ENCODE data around the gene DCHS2.

The DCHS2 gene

GRCh38 chr4:154368060-154368459 is 123.5 kb downstream of the DCHS2 start:
- FAIRE-seq (no peak), DNase-seq (ENCODE audit: insufficient read length, low spot score) (no peak)
- peak; percentile 57 for TF ChIP-seq SPI1 (IDR thresholded peaks at IDR 0.05; ENCODE audit: low read depth, low read length)
- TF ChIP-seq POU2F2 (IDR thresholded peaks at IDR 0.05; ENCODE audit: low read depth, low read length): no peak
- no peak for TF ChIP-seq POLR2A (IDR thresholded peaks at IDR 0.05; ENCODE audit: low read depth, low read length)

DNA sequence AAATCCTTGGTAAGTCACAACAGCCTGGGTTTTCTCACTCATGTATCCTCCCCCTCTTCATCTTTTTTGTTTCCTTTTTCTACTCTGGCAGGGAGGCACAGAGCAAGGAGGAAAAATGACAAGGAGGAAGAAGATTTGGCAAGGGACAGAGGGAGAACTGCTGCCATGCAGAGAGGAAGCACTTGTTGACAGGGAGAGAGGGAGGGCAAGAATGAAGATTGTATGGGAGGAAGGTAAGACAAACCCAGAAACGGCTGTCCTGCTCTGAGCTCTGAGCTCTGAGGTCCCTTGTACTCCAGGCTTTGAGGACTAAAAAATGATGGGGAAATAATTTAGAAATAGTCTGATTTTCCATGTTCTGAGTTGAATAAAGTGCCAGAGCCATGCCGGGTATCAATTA is 123.9 kb downstream of the DCHS2 start:
- DNase-seq (ENCODE audit: insufficient read length, low spot score) (no peak), FAIRE-seq (no peak)
- no peak for TF ChIP-seq PAX5 (IDR thresholded peaks at IDR 0.05; ENCODE audit: insufficient read depth, low read length, severe bottlenecking)
- TF ChIP-seq POLR2AphosphoS5 (IDR thresholded peaks at IDR 0.05; ENCODE audit: low read depth, low read length): no peak
- no peak for TF ChIP-seq POU2F2 (IDR thresholded peaks at IDR 0.05; ENCODE audit: low read depth, low read length)
- TF ChIP-seq TAF1 (IDR thresholded peaks at IDR 0.05; ENCODE audit: low read depth, low read length): no peak
- no peak for TF ChIP-seq SPI1 (IDR thresholded peaks at IDR 0.05; ENCODE audit: low read depth, low read length)
- TF ChIP-seq POLR2A (IDR thresholded peaks at IDR 0.05; ENCODE audit: low read depth, low read length): no peak

DNA sequence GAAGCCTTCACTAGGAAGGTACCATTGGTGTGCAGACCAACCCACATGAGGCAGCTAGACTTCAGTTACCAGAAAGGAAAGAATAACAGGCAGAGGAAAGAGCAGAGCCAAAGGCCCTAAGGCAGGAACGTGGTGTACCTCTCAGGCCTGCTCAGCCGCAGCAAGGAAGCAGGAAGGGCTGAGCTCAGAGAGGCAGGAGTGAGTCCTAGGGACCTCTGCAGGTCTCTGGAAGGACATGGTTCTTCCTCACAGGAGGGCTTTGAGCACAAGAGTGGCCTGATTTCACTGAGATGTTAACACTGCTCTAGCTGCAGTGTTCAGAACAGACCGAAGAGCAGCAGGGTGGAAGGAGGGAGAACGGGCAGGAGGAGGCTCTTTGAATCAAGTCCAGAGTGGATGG is 124.6 kb downstream of the DCHS2 start:
- no peak for FAIRE-seq
- TF ChIP-seq SPI1 (IDR thresholded peaks at IDR 0.05; ENCODE audit: low read depth, low read length) (no peak), POLR2AphosphoS5 (IDR thresholded peaks at IDR 0.05; ENCODE audit: low read depth, low read length) (no peak), TAF1 (IDR thresholded peaks at IDR 0.05; ENCODE audit: low read depth, low read length) (no peak), POLR2A (IDR thresholded peaks at IDR 0.05; ENCODE audit: low read depth, low read length) (no peak), PAX5 (IDR thresholded peaks at IDR 0.05; ENCODE audit: insufficient read depth, low read length, severe bottlenecking) (no peak), POU2F2 (IDR thresholded peaks at IDR 0.05; ENCODE audit: low read depth, low read length) (no peak)
- no peak for DNase-seq (ENCODE audit: insufficient read length, low spot score)

GRCh38 chr4:154364066-154364845 is 127.3 kb downstream of the DCHS2 start:
- no peak for DNase-seq (ENCODE audit: insufficient read length, low spot score)
- no peak for FAIRE-seq
- TF ChIP-seq SPI1 (IDR thresholded peaks at IDR 0.05; ENCODE audit: low read depth, low read length) (no peak), PAX5 (IDR thresholded peaks at IDR 0.05; ENCODE audit: insufficient read depth, low read length, severe bottlenecking) (no peak), TAF1 (IDR thresholded peaks at IDR 0.05; ENCODE audit: low read depth, low read length) (no peak), POU2F2 (IDR thresholded peaks at IDR 0.05; ENCODE audit: low read depth, low read length) (no peak)

GRCh38 chr4:154361450-154361849 is 130.1 kb downstream of the DCHS2 start:
- DNase-seq (ENCODE audit: insufficient read length, low spot score) (no peak), FAIRE-seq (no peak)
- TF ChIP-seq POLR2AphosphoS5 (IDR thresholded peaks at IDR 0.05; ENCODE audit: low read depth, low read length) (no peak), SPI1 (IDR thresholded peaks at IDR 0.05; ENCODE audit: low read depth, low read length) (no peak), TAF1 (IDR thresholded peaks at IDR 0.05; ENCODE audit: low read depth, low read length) (no peak), POLR2A (IDR thresholded peaks at IDR 0.05; ENCODE audit: low read depth, low read length) (no peak), POU2F2 (IDR thresholded peaks at IDR 0.05; ENCODE audit: low read depth, low read length) (no peak), PAX5 (IDR thresholded peaks at IDR 0.05; ENCODE audit: insufficient read depth, low read length, severe bottlenecking) (no peak)

DNA sequence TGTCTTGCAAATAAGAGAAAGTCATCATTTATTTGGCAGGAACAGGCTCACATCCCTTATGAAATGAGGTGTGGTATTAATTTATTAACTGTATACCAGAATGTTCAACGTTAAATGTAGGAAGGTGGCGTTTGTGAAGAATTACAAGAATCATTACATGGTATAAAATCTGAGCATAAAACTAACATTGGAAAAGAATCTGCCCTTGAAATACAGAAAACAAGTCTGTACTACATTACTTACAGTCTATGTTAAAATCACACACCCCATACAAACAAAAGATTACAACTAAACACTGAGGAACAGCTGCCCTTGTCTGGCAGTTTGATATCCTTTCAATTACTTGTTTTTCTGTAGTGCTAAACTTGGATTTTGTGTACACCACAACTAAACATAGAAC is 131.1 kb downstream of the DCHS2 start:
- FAIRE-seq: no peak
- TF ChIP-seq POLR2AphosphoS5 (IDR thresholded peaks at IDR 0.05; ENCODE audit: low read depth, low read length): no peak
- DNase-seq (ENCODE audit: insufficient read length, low spot score): no peak

- FAIRE-seq: no peak
- no peak for TF ChIP-seq POLR2AphosphoS5 (IDR thresholded peaks at IDR 0.05; ENCODE audit: low read depth, low read length)
- TF ChIP-seq TAF1 (IDR thresholded peaks at IDR 0.05; ENCODE audit: low read depth, low read length): no peak
- TF ChIP-seq PAX5 (IDR thresholded peaks at IDR 0.05; ENCODE audit: insufficient read depth, low read length, severe bottlenecking): no peak
- TF ChIP-seq POLR2A (IDR thresholded peaks at IDR 0.05; ENCODE audit: low read depth, low read length): no peak
- no peak for TF ChIP-seq POU2F2 (IDR thresholded peaks at IDR 0.05; ENCODE audit: low read depth, low read length)
- no peak for TF ChIP-seq SPI1 (IDR thresholded peaks at IDR 0.05; ENCODE audit: low read depth, low read length)
- DNase-seq (ENCODE audit: insufficient read length, low spot score): no peak
These were observed 136.7 kb downstream of the DCHS2 start for GRCh38 chr4:154354883-154355282.

DNA sequence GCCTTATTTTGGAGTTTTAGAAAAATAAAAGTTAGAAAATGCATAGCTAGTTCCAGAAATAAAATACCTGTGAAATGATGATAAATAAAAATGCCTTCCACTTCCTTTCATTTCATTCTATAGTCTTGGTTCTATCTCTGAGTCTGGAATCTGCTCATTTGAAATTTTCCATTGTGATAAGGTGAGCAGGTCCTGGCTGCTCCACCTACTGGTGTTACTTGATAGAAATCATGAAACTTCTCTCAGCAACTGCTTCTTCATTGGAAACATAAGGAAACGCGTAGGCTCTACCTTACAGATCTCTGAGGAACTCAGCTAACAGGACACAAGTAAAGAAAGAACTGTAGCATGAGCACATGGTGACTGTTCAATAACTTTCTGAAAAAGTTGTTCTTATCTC is 141.8 kb downstream of the DCHS2 start:
- DNase-seq (ENCODE audit: insufficient read length, low spot score) (no peak), FAIRE-seq (no peak)
- TF ChIP-seq TAF1 (IDR thresholded peaks at IDR 0.05; ENCODE audit: low read depth, low read length) (no peak), SPI1 (IDR thresholded peaks at IDR 0.05; ENCODE audit: low read depth, low read length) (no peak), POLR2A (IDR thresholded peaks at IDR 0.05; ENCODE audit: low read depth, low read length) (no peak), POLR2AphosphoS5 (IDR thresholded peaks at IDR 0.05; ENCODE audit: low read depth, low read length) (no peak), POU2F2 (IDR thresholded peaks at IDR 0.05; ENCODE audit: low read depth, low read length) (no peak), PAX5 (IDR thresholded peaks at IDR 0.05; ENCODE audit: insufficient read depth, low read length, severe bottlenecking) (no peak)

- no peak for FAIRE-seq
- no peak for DNase-seq (ENCODE audit: insufficient read length, low spot score)
- TF ChIP-seq SPI1 (IDR thresholded peaks at IDR 0.05; ENCODE audit: low read depth, low read length) (no peak), POLR2AphosphoS5 (IDR thresholded peaks at IDR 0.05; ENCODE audit: low read depth, low read length) (no peak), POU2F2 (IDR thresholded peaks at IDR 0.05; ENCODE audit: low read depth, low read length) (no peak), POLR2A (IDR thresholded peaks at IDR 0.05; ENCODE audit: low read depth, low read length) (no peak)
These were observed 142.9 kb downstream of the DCHS2 start for GRCh38 chr4:154348657-154349056.

- FAIRE-seq (no peak), DNase-seq (ENCODE audit: insufficient read length, low spot score) (no peak)
- no peak for TF ChIP-seq POU2F2 (IDR thresholded peaks at IDR 0.05; ENCODE audit: low read depth, low read length)
- TF ChIP-seq POLR2AphosphoS5 (IDR thresholded peaks at IDR 0.05; ENCODE audit: low read depth, low read length): no peak
- TF ChIP-seq SPI1 (IDR thresholded peaks at IDR 0.05; ENCODE audit: low read depth, low read length): no peak
- TF ChIP-seq TAF1 (IDR thresholded peaks at IDR 0.05; ENCODE audit: low read depth, low read length): no peak
- TF ChIP-seq POLR2A (IDR thresholded peaks at IDR 0.05; ENCODE audit: low read depth, low read length): no peak
- no peak for TF ChIP-seq PAX5 (IDR thresholded peaks at IDR 0.05; ENCODE audit: insufficient read depth, low read length, severe bottlenecking)
These were observed 146.2 kb downstream of the DCHS2 start for GRCh38 chr4:154345359-154345758.

All from GM12891 (cell line).